ENCODE measurements around the gene CDH23. TPM values are rescaled to one million over a fixed set of nuclear protein-coding genes. Genes with fewer than 3 reads are reported as not detected.

CDH23 gene
- total and polyA plus RNA-seq, 9 of the 15 experiments (the other 6 are each of a cell fraction or from before 2014, with no cell fraction given): 0.18 to 1.2 (median 0.47) TPM

DNA sequence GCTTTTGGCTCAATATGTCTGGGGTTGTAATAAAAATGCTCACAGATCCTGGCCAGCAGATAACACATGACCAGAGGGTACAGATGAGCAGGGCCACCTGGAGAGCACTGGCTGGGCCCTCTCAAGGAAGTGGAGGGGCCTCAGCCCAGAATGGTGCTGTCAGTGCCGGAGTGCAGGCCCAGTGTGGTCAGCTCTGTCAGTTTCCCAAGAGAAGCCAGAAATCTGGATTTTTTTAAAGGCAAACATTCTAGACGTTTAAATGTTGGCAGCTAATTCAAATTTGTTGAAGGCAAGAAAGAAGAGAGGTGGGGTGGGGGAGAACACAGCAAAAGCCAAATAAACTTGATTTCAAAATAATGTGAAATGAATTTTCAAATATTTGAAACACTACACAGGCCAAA lies 320.8 kb downstream of the CDH23 start (continued):
- TF ChIP-seq, protein P1, sequence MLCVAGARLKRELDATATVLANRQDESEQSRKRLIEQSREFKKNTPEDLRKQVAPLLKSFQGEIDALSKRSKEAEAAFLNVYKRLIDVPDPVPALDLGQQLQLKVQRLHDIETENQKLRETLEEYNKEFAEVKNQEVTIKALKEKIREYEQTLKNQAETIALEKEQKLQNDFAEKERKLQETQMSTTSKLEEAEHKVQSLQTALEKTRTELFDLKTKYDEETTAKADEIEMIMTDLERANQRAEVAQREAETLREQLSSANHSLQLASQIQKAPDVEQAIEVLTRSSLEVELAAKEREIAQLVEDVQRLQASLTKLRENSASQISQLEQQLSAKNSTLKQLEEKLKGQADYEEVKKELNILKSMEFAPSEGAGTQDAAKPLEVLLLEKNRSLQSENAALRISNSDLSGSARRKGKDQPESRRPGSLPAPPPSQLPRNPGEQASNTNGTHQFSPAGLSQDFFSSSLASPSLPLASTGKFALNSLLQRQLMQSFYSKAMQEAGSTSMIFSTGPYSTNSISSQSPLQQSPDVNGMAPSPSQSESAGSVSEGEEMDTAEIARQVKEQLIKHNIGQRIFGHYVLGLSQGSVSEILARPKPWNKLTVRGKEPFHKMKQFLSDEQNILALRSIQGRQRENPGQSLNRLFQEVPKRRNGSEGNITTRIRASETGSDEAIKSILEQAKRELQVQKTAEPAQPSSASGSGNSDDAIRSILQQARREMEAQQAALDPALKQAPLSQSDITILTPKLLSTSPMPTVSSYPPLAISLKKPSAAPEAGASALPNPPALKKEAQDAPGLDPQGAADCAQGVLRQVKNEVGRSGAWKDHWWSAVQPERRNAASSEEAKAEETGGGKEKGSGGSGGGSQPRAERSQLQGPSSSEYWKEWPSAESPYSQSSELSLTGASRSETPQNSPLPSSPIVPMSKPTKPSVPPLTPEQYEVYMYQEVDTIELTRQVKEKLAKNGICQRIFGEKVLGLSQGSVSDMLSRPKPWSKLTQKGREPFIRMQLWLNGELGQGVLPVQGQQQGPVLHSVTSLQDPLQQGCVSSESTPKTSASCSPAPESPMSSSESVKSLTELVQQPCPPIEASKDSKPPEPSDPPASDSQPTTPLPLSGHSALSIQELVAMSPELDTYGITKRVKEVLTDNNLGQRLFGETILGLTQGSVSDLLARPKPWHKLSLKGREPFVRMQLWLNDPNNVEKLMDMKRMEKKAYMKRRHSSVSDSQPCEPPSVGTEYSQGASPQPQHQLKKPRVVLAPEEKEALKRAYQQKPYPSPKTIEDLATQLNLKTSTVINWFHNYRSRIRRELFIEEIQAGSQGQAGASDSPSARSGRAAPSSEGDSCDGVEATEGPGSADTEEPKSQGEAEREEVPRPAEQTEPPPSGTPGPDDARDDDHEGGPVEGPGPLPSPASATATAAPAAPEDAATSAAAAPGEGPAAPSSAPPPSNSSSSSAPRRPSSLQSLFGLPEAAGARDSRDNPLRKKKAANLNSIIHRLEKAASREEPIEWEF (CRISPR knock-in tag; IDR thresholded peaks at IDR 0.05): no peak
- TF ChIP-seq, protein P2, sequence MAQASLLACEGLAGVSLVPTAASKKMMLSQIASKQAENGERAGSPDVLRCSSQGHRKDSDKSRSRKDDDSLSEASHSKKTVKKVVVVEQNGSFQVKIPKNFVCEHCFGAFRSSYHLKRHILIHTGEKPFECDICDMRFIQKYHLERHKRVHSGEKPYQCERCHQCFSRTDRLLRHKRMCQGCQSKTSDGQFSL (CRISPR knock-in tag; IDR thresholded peaks at IDR 0.05): no peak
- TF ChIP-seq, protein P2 (tag; IDR thresholded peaks at IDR 0.05): no peak
- TF ChIP-seq SRSF9 (IDR thresholded peaks at IDR 0.05; ENCODE audit: borderline replicate concordance, low read depth, low read length): no peak
- TF ChIP-seq SLC30A9 (CRISPR knock-in tag; IDR thresholded peaks at IDR 0.05): no peak
- TF ChIP-seq ZNF41 (CRISPR knock-in tag; conservative IDR thresholded peaks at IDR 0.05): no peak
- TF ChIP-seq PHB (CRISPR knock-in tag; IDR thresholded peaks at IDR 0.05): no peak
- TF ChIP-seq, protein P3, sequence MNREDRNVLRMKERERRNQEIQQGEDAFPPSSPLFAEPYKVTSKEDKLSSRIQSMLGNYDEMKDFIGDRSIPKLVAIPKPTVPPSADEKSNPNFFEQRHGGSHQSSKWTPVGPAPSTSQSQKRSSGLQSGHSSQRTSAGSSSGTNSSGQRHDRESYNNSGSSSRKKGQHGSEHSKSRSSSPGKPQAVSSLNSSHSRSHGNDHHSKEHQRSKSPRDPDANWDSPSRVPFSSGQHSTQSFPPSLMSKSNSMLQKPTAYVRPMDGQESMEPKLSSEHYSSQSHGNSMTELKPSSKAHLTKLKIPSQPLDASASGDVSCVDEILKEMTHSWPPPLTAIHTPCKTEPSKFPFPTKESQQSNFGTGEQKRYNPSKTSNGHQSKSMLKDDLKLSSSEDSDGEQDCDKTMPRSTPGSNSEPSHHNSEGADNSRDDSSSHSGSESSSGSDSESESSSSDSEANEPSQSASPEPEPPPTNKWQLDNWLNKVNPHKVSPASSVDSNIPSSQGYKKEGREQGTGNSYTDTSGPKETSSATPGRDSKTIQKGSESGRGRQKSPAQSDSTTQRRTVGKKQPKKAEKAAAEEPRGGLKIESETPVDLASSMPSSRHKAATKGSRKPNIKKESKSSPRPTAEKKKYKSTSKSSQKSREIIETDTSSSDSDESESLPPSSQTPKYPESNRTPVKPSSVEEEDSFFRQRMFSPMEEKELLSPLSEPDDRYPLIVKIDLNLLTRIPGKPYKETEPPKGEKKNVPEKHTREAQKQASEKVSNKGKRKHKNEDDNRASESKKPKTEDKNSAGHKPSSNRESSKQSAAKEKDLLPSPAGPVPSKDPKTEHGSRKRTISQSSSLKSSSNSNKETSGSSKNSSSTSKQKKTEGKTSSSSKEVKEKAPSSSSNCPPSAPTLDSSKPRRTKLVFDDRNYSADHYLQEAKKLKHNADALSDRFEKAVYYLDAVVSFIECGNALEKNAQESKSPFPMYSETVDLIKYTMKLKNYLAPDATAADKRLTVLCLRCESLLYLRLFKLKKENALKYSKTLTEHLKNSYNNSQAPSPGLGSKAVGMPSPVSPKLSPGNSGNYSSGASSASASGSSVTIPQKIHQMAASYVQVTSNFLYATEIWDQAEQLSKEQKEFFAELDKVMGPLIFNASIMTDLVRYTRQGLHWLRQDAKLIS (CRISPR knock-in tag; IDR thresholded peaks at IDR 0.05): no peak
- TF ChIP-seq, protein P4, sequence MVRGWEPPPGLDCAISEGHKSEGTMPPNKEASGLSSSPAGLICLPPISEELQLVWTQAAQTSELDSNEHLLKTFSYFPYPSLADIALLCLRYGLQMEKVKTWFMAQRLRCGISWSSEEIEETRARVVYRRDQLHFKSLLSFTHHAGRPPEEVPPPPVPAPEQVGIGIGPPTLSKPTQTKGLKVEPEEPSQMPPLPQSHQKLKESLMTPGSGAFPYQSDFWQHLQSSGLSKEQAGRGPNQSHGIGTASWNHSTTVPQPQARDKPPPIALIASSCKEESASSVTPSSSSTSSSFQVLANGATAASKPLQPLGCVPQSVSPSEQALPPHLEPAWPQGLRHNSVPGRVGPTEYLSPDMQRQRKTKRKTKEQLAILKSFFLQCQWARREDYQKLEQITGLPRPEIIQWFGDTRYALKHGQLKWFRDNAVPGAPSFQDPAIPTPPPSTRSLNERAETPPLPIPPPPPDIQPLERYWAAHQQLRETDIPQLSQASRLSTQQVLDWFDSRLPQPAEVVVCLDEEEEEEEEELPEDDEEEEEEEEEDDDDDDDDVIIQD (CRISPR knock-in tag; IDR thresholded peaks at IDR 0.05): no peak
- no peak for TF ChIP-seq ZC3H8 (IDR thresholded peaks at IDR 0.05)
- TF ChIP-seq ARID1B (IDR thresholded peaks at IDR 0.05): no peak
